ENCODE results near the gene CDX4. TPM values are rescaled to one million over a fixed set of nuclear protein-coding genes. Genes with fewer than 3 reads are reported as not detected.

The CDX4 gene
- total and polyA plus RNA-seq, 9 of the 15 experiments (the other 6 are each of a cell fraction or from before 2014, with no cell fraction given), result not detected

DNA sequence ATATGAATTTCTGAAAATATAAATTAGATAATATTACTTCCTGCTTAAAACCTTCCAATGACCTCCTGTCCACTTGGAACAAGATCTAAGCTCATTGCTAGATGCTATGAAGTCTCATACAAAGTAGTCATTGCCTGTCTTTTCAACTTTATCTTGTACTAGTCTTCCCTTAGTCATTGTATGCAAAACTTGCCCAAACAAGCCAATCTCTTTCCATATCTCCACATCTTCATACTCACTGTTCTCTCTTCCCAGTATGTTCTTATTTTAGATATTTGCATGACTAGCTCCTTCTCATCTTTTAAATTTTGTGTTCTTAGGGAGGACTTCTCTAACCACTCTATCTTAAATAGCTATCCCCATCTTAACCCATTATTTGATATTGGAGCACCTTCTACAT is 33.9 kb upstream of the CDX4 start:
- FAIRE-seq, result no peak
- no TSS peak for BruUV-seq (replicated peaks)

DNA sequence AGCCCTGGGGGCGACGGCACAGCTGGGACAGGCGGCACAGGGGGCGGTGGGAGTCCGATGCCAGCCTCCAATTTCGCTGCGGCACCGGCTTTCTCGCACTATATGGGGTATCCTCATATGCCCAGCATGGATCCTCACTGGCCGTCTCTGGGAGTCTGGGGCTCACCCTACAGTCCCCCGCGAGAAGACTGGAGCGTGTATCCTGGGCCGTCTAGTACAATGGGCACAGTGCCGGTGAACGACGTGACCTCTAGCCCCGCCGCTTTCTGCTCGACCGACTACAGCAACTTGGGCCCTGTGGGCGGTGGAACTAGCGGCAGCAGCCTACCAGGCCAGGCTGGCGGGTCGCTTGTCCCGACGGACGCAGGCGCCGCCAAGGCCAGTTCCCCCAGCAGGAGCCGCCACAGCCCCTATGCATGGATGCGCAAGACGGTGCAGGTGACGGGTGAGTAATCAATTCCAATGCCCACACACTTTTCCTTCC is 500 bp downstream of the CDX4 start:
- in situ Hi-C loops (cut with MboI) (no loop called here), intact Hi-C loops (cut with micrococcal nuclease) (no loop called here)
- ATAC-seq (no peak), FAIRE-seq (no peak), DNase-seq (ENCODE audit: extremely low read depth in 1 of 4, low spot score in 3 of 4) (no peak)
- 14% methylated on average over 26 of the region's 34 CpGs for WGBS (ENCODE audit: insufficient coverage, low coverage, missing lambda C conversion rate)
- Histone ChIP-seq H3K9me3 (replicated peaks; ENCODE audit: control insufficient read depth, insufficient read depth, low read depth, low read length) (no peaks in the 10 kb centered on the region), H3K4me1 (replicated peaks in 1 of 2; ENCODE audit: control insufficient read depth in 2 of 2, insufficient read depth in 2 of 2, low read length in 2 of 2) (no peaks in the 10 kb centered on the region), H3K27me3 (ENCODE audit: control insufficient read depth in 2 of 2, insufficient read depth in 2 of 2, low read length in 2 of 2) (peaks cover 0 to 14% of the 10 kb centered on the region in 2 experiments; a peak in 2 of 5 replicates), H3K36me3 (ENCODE audit: control insufficient read depth, insufficient read depth, low read length) (no peaks in the 10 kb centered on the region), H3K9ac (ENCODE audit: insufficient read depth in 1 of 2, low read depth in 2 of 2, low read length in 2 of 2) (no peak overlapping the region), H3K4me3 (no peak overlapping the region), H3K4me2 (ENCODE audit: insufficient read depth, low read length) (no peak overlapping the region), H3K27ac (ENCODE audit: extremely low read depth, low read depth, low read length) (no peak overlapping the region), H4K20me1 (replicated peaks; ENCODE audit: control insufficient read depth, insufficient read depth, low read length) (no peaks in the 10 kb centered on the region), H3K79me2 (ENCODE audit: control insufficient read depth, insufficient read depth, low read length) (no peaks in the 10 kb centered on the region), H3K9me1 (ENCODE audit: control insufficient read depth, insufficient read depth, low read length) (no peaks in the 10 kb centered on the region), H2AFZ (ENCODE audit: low read depth, low read length) (no peak overlapping the region)
- BruUV-seq (replicated peaks), result no TSS peak
- ChIA-PET POLR2A (no interaction called here), CTCF (ENCODE audit: low intra/inter-chr PET ratio) (no interaction called here)
- no peak for TF ChIP-seq SIX5 (IDR thresholded peaks at IDR 0.05; ENCODE audit: borderline replicate concordance in 1 of 2, insufficient read depth in 1 of 2, low read depth in 1 of 2, low read length in 2 of 2)
- no peak for TF ChIP-seq FOXP1 (CRISPR knock-in tag; IDR thresholded peaks at IDR 0.05)
- no peak for TF ChIP-seq FOXK1 (CRISPR knock-in tag; IDR thresholded peaks at IDR 0.05; ENCODE audit: borderline replicate concordance)
- no peak for TF ChIP-seq FOS (IDR thresholded peaks at IDR 0.05; ENCODE audit: extremely low read depth, insufficient read length)
- TF ChIP-seq LEF1 (IDR thresholded peaks at IDR 0.05), result no peak
- no peak for TF ChIP-seq TFAM (CRISPR knock-in tag; conservative IDR thresholded peaks at IDR 0.05)
- TF ChIP-seq TOE1 (IDR thresholded peaks at IDR 0.05; ENCODE audit: borderline replicate concordance), result no peak
- no peak for TF ChIP-seq TOE1 (CRISPR knock-in tag; IDR thresholded peaks at IDR 0.05; ENCODE audit: borderline replicate concordance, low read depth)
- no peak for TF ChIP-seq ZNF384 (IDR thresholded peaks at IDR 0.05; ENCODE audit: low read depth, low read length)
- TF ChIP-seq, protein P1, sequence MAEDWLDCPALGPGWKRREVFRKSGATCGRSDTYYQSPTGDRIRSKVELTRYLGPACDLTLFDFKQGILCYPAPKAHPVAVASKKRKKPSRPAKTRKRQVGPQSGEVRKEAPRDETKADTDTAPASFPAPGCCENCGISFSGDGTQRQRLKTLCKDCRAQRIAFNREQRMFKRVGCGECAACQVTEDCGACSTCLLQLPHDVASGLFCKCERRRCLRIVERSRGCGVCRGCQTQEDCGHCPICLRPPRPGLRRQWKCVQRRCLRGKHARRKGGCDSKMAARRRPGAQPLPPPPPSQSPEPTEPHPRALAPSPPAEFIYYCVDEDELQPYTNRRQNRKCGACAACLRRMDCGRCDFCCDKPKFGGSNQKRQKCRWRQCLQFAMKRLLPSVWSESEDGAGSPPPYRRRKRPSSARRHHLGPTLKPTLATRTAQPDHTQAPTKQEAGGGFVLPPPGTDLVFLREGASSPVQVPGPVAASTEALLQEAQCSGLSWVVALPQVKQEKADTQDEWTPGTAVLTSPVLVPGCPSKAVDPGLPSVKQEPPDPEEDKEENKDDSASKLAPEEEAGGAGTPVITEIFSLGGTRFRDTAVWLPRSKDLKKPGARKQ (CRISPR knock-in tag; IDR thresholded peaks at IDR 0.05), result no peak
- TF ChIP-seq EHMT2 (IDR thresholded peaks at IDR 0.05), result no peak
- TF ChIP-seq, protein P2, sequence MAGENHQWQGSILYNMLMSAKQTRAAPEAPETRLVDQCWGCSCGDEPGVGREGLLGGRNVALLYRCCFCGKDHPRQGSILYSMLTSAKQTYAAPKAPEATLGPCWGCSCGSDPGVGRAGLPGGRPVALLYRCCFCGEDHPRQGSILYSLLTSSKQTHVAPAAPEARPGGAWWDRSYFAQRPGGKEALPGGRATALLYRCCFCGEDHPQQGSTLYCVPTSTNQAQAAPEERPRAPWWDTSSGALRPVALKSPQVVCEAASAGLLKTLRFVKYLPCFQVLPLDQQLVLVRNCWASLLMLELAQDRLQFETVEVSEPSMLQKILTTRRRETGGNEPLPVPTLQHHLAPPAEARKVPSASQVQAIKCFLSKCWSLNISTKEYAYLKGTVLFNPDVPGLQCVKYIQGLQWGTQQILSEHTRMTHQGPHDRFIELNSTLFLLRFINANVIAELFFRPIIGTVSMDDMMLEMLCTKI (IDR thresholded peaks at IDR 0.05; ENCODE audit: partially characterized antibody), result no peak
- no peak for TF ChIP-seq TAF9B (IDR thresholded peaks at IDR 0.05; ENCODE audit: partially characterized antibody)
- TF ChIP-seq ZNF583 (CRISPR knock-in tag; IDR thresholded peaks at IDR 0.05), result no peak

More for the DNA sequence above, 33.9 kb upstream of the CDX4 start:
- intact Hi-C loops (cut with micrococcal nuclease) (no loop called here), in situ Hi-C loops (cut with MboI) (no loop called here)
- H3K27ac ChIP-seq (ENCODE audit: extremely low read depth, low read depth, low read length), result no peak overlapping the region
- no peak overlapping the region for H3K9ac ChIP-seq (ENCODE audit: insufficient read depth in 1 of 2, low read depth in 2 of 2, low read length in 2 of 2)
- no peak overlapping the region for H3K4me3 ChIP-seq
- no peaks in the 10 kb centered on the region for H3K4me1 ChIP-seq (replicated peaks in 1 of 2; ENCODE audit: control insufficient read depth in 2 of 2, insufficient read depth in 2 of 2, low read length in 2 of 2)
- ATAC-seq, result no peak
- H3K4me2 ChIP-seq (ENCODE audit: insufficient read depth, low read length), result no peak overlapping the region
- TF ChIP-seq SRSF1 (IDR thresholded peaks at IDR 0.05; ENCODE audit: low read depth, low read length) (no peak), TCF7L2 (IDR thresholded peaks at IDR 0.05; ENCODE audit: low read depth, low read length) (no peak), ZNF197 (CRISPR knock-in tag; IDR thresholded peaks at IDR 0.05; ENCODE audit: low read depth) (no peak), MTA3 (IDR thresholded peaks at IDR 0.05; ENCODE audit: borderline replicate concordance) (no peak)
- no peaks in the 10 kb centered on the region for H3K79me2 ChIP-seq (ENCODE audit: control insufficient read depth, insufficient read depth, low read length)
- no peak for DNase-seq (ENCODE audit: extremely low read depth in 1 of 4, low spot score in 3 of 4)
- ChIA-PET POLR2A (no interaction called here), CTCF (ENCODE audit: low intra/inter-chr PET ratio) (no interaction called here)
- no peaks in the 10 kb centered on the region for H3K9me1 ChIP-seq (ENCODE audit: control insufficient read depth, insufficient read depth, low read length)
- no peaks in the 10 kb centered on the region for H4K20me1 ChIP-seq (replicated peaks; ENCODE audit: control insufficient read depth, insufficient read depth, low read length)
- no peaks in the 10 kb centered on the region for H3K9me3 ChIP-seq (replicated peaks; ENCODE audit: control insufficient read depth, insufficient read depth, low read depth, low read length)
- no peaks in the 10 kb centered on the region for H3K36me3 ChIP-seq (ENCODE audit: control insufficient read depth, insufficient read depth, low read length)
- H3K27me3 ChIP-seq (ENCODE audit: control insufficient read depth in 2 of 2, insufficient read depth in 2 of 2, low read length in 2 of 2), result no peaks in the 10 kb centered on the region
- no peak overlapping the region for H2AFZ ChIP-seq (ENCODE audit: low read depth, low read length)

All from K562 (cell line).